ENCODE measurements around the gene CCDC27. TPM values are rescaled to one million over a fixed set of nuclear protein-coding genes. Genes with fewer than 3 reads are reported as not detected.

The CCDC27 gene
- total RNA-seq, 6 experiments from 2014 or later = not detected

- no peaks in the 10 kb centered on the region for H3K9me3 ChIP-seq
- H3K4me3 ChIP-seq = no peak overlapping the region
- peaks cover 0 to 22% (median 4%) of the 10 kb centered on the region in 4 donors for H3K36me3 ChIP-seq
- TF ChIP-seq POLR2A (IDR thresholded peaks at IDR 0.05) = no peak
- no peak for TF ChIP-seq CTCF (IDR thresholded peaks at IDR 0.05)
- H3K27ac ChIP-seq = no peak overlapping the region
- ATAC-seq = no peak
- no peak for DNase-seq
- peaks cover 0 to 18% (median 0%) of the 10 kb centered on the region in 4 donors for H3K4me1 ChIP-seq
- WGBS (ENCODE audit: insufficient coverage, low coverage, low lambda C conversion rate, missing lambda C conversion rate) = 93% methylated on average over 16 of the region's 22 CpGs
- intact Hi-C loops (cut with DNase I) = no loop called here
- H3K27me3 ChIP-seq = no peaks in the 10 kb centered on the region
Observed at GRCh38 chr1:3741566-3742438, 10.4 kb upstream of the CCDC27 start.

GRCh38 chr1:3742439-3743298, 9.6 kb upstream of the CCDC27 start:
- Histone ChIP-seq H3K27ac (no peak overlapping the region), H3K4me1 (peaks cover 0 to 22% (median 0%) of the 10 kb centered on the region in 4 donors), H3K9me3 (no peaks in the 10 kb centered on the region), H3K4me3 (no peak overlapping the region), H3K36me3 (peaks cover 0 to 19% (median 4%) of the 10 kb centered on the region in 4 donors), H3K27me3 (no peaks in the 10 kb centered on the region)
- no peak for DNase-seq
- WGBS (ENCODE audit: insufficient coverage, low coverage, low lambda C conversion rate, missing lambda C conversion rate) = 89% methylated on average over 12 of the region's 24 CpGs
- TF ChIP-seq CTCF (IDR thresholded peaks at IDR 0.05) (no peak), POLR2A (IDR thresholded peaks at IDR 0.05) (no peak)
- intact Hi-C loops (cut with DNase I) = no loop called here
- no peak for ATAC-seq

GRCh38 chr1:3743421-3743820, 8.8 kb upstream of the CCDC27 start:
- no peak overlapping the region for H3K4me3 ChIP-seq
- no peak overlapping the region for H3K27ac ChIP-seq
- H3K27me3 ChIP-seq = no peaks in the 10 kb centered on the region
- WGBS (ENCODE audit: insufficient coverage, low coverage, low lambda C conversion rate, missing lambda C conversion rate) = 81% methylated on average over 4 of the region's 4 CpGs
- peaks cover 0 to 24% (median 0%) of the 10 kb centered on the region in 4 donors for H3K4me1 ChIP-seq
- ATAC-seq = no peak
- no peak for DNase-seq
- intact Hi-C loops (cut with DNase I) = no loop called here
- TF ChIP-seq POLR2A (IDR thresholded peaks at IDR 0.05) (no peak), CTCF (IDR thresholded peaks at IDR 0.05) (no peak)
- peaks cover 0 to 12% (median 3%) of the 10 kb centered on the region in 4 donors for H3K36me3 ChIP-seq
- no peaks in the 10 kb centered on the region for H3K9me3 ChIP-seq

GRCh38 chr1:3743826-3744225, 8.4 kb upstream of the CCDC27 start:
- peaks cover 0 to 24% (median 0%) of the 10 kb centered on the region in 4 donors for H3K4me1 ChIP-seq
- H3K27me3 ChIP-seq = no peaks in the 10 kb centered on the region
- ATAC-seq (no peak), DNase-seq (no peak)
- intact Hi-C loops (cut with DNase I) = no loop called here
- H3K4me3 ChIP-seq = no peak overlapping the region
- H3K27ac ChIP-seq = no peak overlapping the region
- no peak for TF ChIP-seq CTCF (IDR thresholded peaks at IDR 0.05)
- no peak for TF ChIP-seq POLR2A (IDR thresholded peaks at IDR 0.05)
- H3K36me3 ChIP-seq = peaks cover 0 to 11% (median 3%) of the 10 kb centered on the region in 4 donors
- no peaks in the 10 kb centered on the region for H3K9me3 ChIP-seq
- WGBS (ENCODE audit: insufficient coverage, low coverage, low lambda C conversion rate, missing lambda C conversion rate) = 92% methylated on average over 9 of the region's 12 CpGs

All from right lobe of liver (tissue), 6 donors.